H1 (cell line): ENCODE measurements around the gene PTDSS2. TPM values are rescaled to one million over a fixed set of nuclear protein-coding genes. Genes with fewer than 3 reads are reported as not detected.

Experiments
- CTCF ChIA-PET: fragments of 300-600 bp; sonication (Branson Sonifier 250); formaldehyde crosslinking; loops from one replicate; lab custom pipeline; 2021; ENCODE audit not compliant: partially characterized antibody; lab: Charles Lee
- POLR2A ChIA-PET: fragments of 300-600 bp; sonication (Branson Sonifier 250); formaldehyde crosslinking; loops from one replicate; lab custom pipeline; 2021; ENCODE audit warnings: inconsistent platforms; ENCODE audit not compliant: partially characterized antibody; lab: Charles Lee
- DNase-seq, 2 experiments: peaks; one replicate each; pipeline versions ENCODE4 v3.0.0 to v3.0.0-alpha.2; 2010 to 2022; ENCODE audit warnings: low spot score in 2 of 2, low read depth in 1 of 2, mixed read lengths in 1 of 2
- FAIRE-seq: peaks from 2 replicates; lab custom pipeline; 2011; peaks lifted over from hg19 to GRCh38; lab: Jason Lieb, UNC
- H2AFZ ChIP-seq: 2 replicates; pipeline ENCODE4 v1.8.1; 2012; ENCODE audit warnings: low read length, inconsistent platforms
- H2AK5ac ChIP-seq: 2 replicates; pipeline ENCODE4 v1.6.1; 2013; ENCODE audit warnings: low read depth, low read length
- H2BK120ac ChIP-seq: replicated peaks from 2 replicates; pipeline ENCODE3; 2013; ENCODE audit warnings: low read depth, low read length, inconsistent platforms
- H2BK12ac ChIP-seq: 2 replicates; pipeline ENCODE4 v1.6.1; 2013; ENCODE audit warnings: low read depth, low read length
- H2BK15ac ChIP-seq: 2 replicates; pipeline ENCODE4 v1.6.1; 2013; ENCODE audit warnings: low read length
- H2BK20ac ChIP-seq: 2 replicates; pipeline ENCODE4 v1.6.1; 2013; ENCODE audit warnings: low read length
- H2BK5ac ChIP-seq: 2 replicates; pipeline ENCODE4 v1.6.1; 2013; ENCODE audit warnings: low read depth, low read length
- H3K14ac ChIP-seq: 2 replicates; pipeline ENCODE4 v1.6.1; 2013; ENCODE audit warnings: inconsistent platforms; ENCODE audit not compliant: insufficient read length
- H3K18ac ChIP-seq: 2 replicates; pipeline ENCODE4 v1.6.1; 2013; ENCODE audit warnings: low read length; ENCODE audit errors: extremely low read depth
- H3K23ac ChIP-seq: 2 replicates; pipeline ENCODE4 v1.6.1; 2013; ENCODE audit warnings: inconsistent platforms; ENCODE audit not compliant: insufficient read length
- H3K23me2 ChIP-seq: 2 replicates; pipeline ENCODE4 v1.6.1; 2013; ENCODE audit warnings: low read depth, low read length
- H3K27ac ChIP-seq: 2 replicates; pipeline ENCODE4 v1.6.1; 2011; ENCODE audit warnings: low read depth, low read length, inconsistent platforms
- H3K27me3 ChIP-seq, 4 experiments: replicated peaks in 1 of 4; 1 replicate in 1 of 4; 2 replicates in 3 of 4; pipeline versions ENCODE4 v1.6.1 to v1.8.1; 2011 to 2013; ENCODE audit warnings: low read length in 3 of 4, mild to moderate bottlenecking in 3 of 4, inconsistent platforms in 2 of 4, mixed read lengths in 2 of 4, moderate library complexity in 1 of 4; ENCODE audit not compliant: control insufficient read depth in 3 of 4, insufficient read depth in 3 of 4; ENCODE audit errors: extremely low read depth in 1 of 4
- H3K36me3 ChIP-seq, 4 experiments: 2 replicates each; pipeline versions ENCODE4 v1.6.1 to v1.8.1; 2011 to 2013; ENCODE audit warnings: mild to moderate bottlenecking in 4 of 4, low read length in 3 of 4, moderate library complexity in 2 of 4, control low read depth in 1 of 4, inconsistent platforms in 1 of 4; ENCODE audit not compliant: insufficient read depth in 4 of 4, control insufficient read depth in 2 of 4
- H3K4ac ChIP-seq: replicated peaks from 2 replicates; pipeline ENCODE3; 2013; ENCODE audit warnings: low read length, low read depth, mixed read lengths, inconsistent platforms; ENCODE audit not compliant: insufficient read length
- H3K4me1 ChIP-seq, 4 experiments: replicated peaks in 1 of 4; 1 replicate in 1 of 4; 2 replicates in 3 of 4; pipeline versions ENCODE4 v1.6.1 to v1.8.1; 2011 to 2013; ENCODE audit warnings: low read length in 3 of 4, inconsistent platforms in 2 of 4, mixed read lengths in 1 of 4; ENCODE audit not compliant: insufficient read depth in 4 of 4, control insufficient read depth in 3 of 4
- H3K4me2 ChIP-seq, 2 experiments: 2 replicates each; pipeline versions ENCODE4 v1.6.1 to v1.8.1; 2011 to 2013; ENCODE audit warnings: low read depth in 2 of 2, low read length in 2 of 2, control low read depth in 1 of 2, inconsistent platforms in 1 of 2, mild to moderate bottlenecking in 1 of 2; ENCODE audit not compliant: insufficient read depth in 1 of 2
- H3K4me3 ChIP-seq, 4 experiments: fragments of 200-600, 300-600 bp in 1 of 4; sonication (generic), shearing (Covaris generic), sonication (Bioruptor Twin) in 1 of 4; 2 replicates each; pipeline versions ENCODE4 v1.5.1 to v1.8.1; 2011 to 2016; ENCODE audit warnings: low read length in 4 of 4, low read depth in 3 of 4, control low read depth in 2 of 4, inconsistent platforms in 2 of 4, mild to moderate bottlenecking in 2 of 4, mixed read lengths in 1 of 4, moderate library complexity in 1 of 4; ENCODE audit not compliant: insufficient read depth in 2 of 4; ENCODE audit errors: extremely low read depth in 1 of 4
- H3K56ac ChIP-seq: replicated peaks from 2 replicates; pipeline ENCODE3; 2013; ENCODE audit warnings: low read depth, mild to moderate bottlenecking, mixed read lengths, low read length, inconsistent platforms; ENCODE audit not compliant: insufficient read length
- H3K79me1 ChIP-seq: 2 replicates; pipeline ENCODE4 v1.6.1; 2013; ENCODE audit warnings: low read depth, low read length, control low read depth
- H3K79me2 ChIP-seq, 2 experiments: 2 replicates each; pipeline versions ENCODE4 v1.6.1 to v1.8.1; 2012 to 2013; ENCODE audit warnings: low read length in 2 of 2, mild to moderate bottlenecking in 2 of 2, inconsistent platforms in 1 of 2; ENCODE audit not compliant: insufficient read depth in 2 of 2, control insufficient read depth in 1 of 2
- H3K9ac ChIP-seq, 4 experiments: replicated peaks in 1 of 4; 1 replicate in 1 of 4; 2 replicates in 3 of 4; pipeline versions ENCODE4 v1.6.1 to v1.8.1; 2011 to 2013; ENCODE audit warnings: low read depth in 3 of 4, low read length in 3 of 4, control low read depth in 2 of 4, mild to moderate bottlenecking in 2 of 4, moderate library complexity in 2 of 4, inconsistent platforms in 1 of 4; ENCODE audit errors: extremely low read depth in 1 of 4
- H3K9me3 ChIP-seq, 2 experiments: 2 replicates each; pipeline versions ENCODE4 v1.6.1 to v1.8.1; 2012 to 2013; ENCODE audit warnings: mild to moderate bottlenecking in 2 of 2, moderate library complexity in 2 of 2, control low read depth in 1 of 2, inconsistent platforms in 1 of 2, low read depth in 1 of 2, low read length in 1 of 2, mixed read lengths in 1 of 2; ENCODE audit not compliant: insufficient read depth in 2 of 2
- H4K20me1 ChIP-seq, 2 experiments: replicated peaks in 1 of 2; 2 replicates each; pipeline versions ENCODE3 to v1.8.1; 2011 to 2013; ENCODE audit warnings: inconsistent platforms in 2 of 2, low read length in 2 of 2, mild to moderate bottlenecking in 1 of 2; ENCODE audit not compliant: insufficient read depth in 2 of 2, control insufficient read depth in 1 of 2
- H4K5ac ChIP-seq: 2 replicates; pipeline ENCODE4 v1.6.1; 2013; ENCODE audit warnings: low read length, low read depth, mixed read lengths, inconsistent platforms; ENCODE audit not compliant: insufficient read length
- H4K8ac ChIP-seq: 2 replicates; pipeline ENCODE4 v1.8.0; 2013; ENCODE audit warnings: mild to moderate bottlenecking, moderate library complexity, low read length, inconsistent platforms; ENCODE audit not compliant: insufficient read depth; ENCODE audit errors: extremely low read depth
- H4K91ac ChIP-seq: replicated peaks from 2 replicates; pipeline ENCODE3; 2013; ENCODE audit warnings: low read length, mixed read lengths, inconsistent platforms; ENCODE audit not compliant: insufficient read length
- CREB1 ChIP-seq: IDR thresholded peaks from 2 replicates; pipeline ENCODE4 v1.6.1; 2012; ENCODE audit warnings: inconsistent platforms
- EP300 ChIP-seq, 2 experiments: IDR thresholded peaks; 1 replicate in 1 of 2; 2 replicates in 1 of 2; pipeline ENCODE4 v1.6.1; 2011 to 2012; ENCODE audit warnings: low read depth in 2 of 2, low read length in 2 of 2, mild to moderate bottlenecking in 2 of 2, borderline replicate concordance in 1 of 2, inconsistent platforms in 1 of 2, moderate library complexity in 1 of 2
- EZH2 ChIP-seq: fragments of 200-600 bp; sonication (generic); IDR thresholded peaks from 2 replicates; pipeline ENCODE4 v1.7.1; 2012; ENCODE audit warnings: low read depth, mild to moderate bottlenecking, moderate library complexity, low read length, inconsistent platforms; ENCODE audit not compliant: severe bottlenecking
- GTF2F1 ChIP-seq: IDR thresholded peaks from 2 replicates; pipeline ENCODE4 v1.6.1; 2012; ENCODE audit warnings: low read depth, low read length, improper control_type of control experiment, borderline replicate concordance
- HDAC2 ChIP-seq, 2 experiments: fragments of 300-600 bp in 1 of 2; sonication (generic) in 1 of 2; IDR thresholded peaks; 2 replicates each; pipeline ENCODE4 v1.6.1; 2011 to 2012; ENCODE audit warnings: low read depth in 2 of 2, low read length in 2 of 2, mild to moderate bottlenecking in 2 of 2, moderate library complexity in 2 of 2, borderline replicate concordance in 1 of 2, inconsistent platforms in 1 of 2
- KDM1A ChIP-seq: fragments of 200-600, 300-600 bp; sonication (generic); IDR thresholded peaks from 2 replicates; pipeline ENCODE4 v1.7.1; 2016; ENCODE audit warnings: mild to moderate bottlenecking, low read length, borderline replicate concordance
- RBBP5 ChIP-seq: IDR thresholded peaks from 2 replicates; pipeline ENCODE4 v1.7.1; 2012; ENCODE audit warnings: low read depth, mild to moderate bottlenecking, inconsistent platforms, low read length, moderate library complexity, borderline replicate concordance
- RFX5 ChIP-seq: IDR thresholded peaks from 2 replicates; pipeline ENCODE4 v1.6.1; 2011; ENCODE audit warnings: low read depth, low read length, improper control_type of control experiment, borderline replicate concordance
- SAP30 ChIP-seq: fragments of 300-600 bp; sonication (generic); IDR thresholded peaks from 2 replicates; pipeline ENCODE4 v1.7.1; 2012; ENCODE audit warnings: low read length, moderate library complexity, mild to moderate bottlenecking, inconsistent platforms; ENCODE audit not compliant: insufficient read depth, insufficient replicate concordance
- SP4 ChIP-seq: IDR thresholded peaks from 2 replicates; pipeline ENCODE4 v1.6.1; 2012; ENCODE audit warnings: low read length, inconsistent platforms
- SRF ChIP-seq: IDR thresholded peaks from 2 replicates; pipeline ENCODE4 v1.6.1; 2011; ENCODE audit warnings: mild to moderate bottlenecking, low read depth, low read length, moderate library complexity
- TAF7 ChIP-seq: optimal IDR thresholded peaks from 2 replicates; pipeline ENCODE3; 2011; ENCODE audit warnings: low read depth, mild to moderate bottlenecking, inconsistent platforms, low read length, moderate library complexity, borderline replicate concordance
- WGBS, 2 experiments: shearing (Covaris generic) in 1 of 2; methylation state at CpG; one replicate each; pipeline versions ENCODE4 v1.1.6 to v1.1.7; 2013 to 2015; ENCODE audit warnings: low lambda C conversion rate in 2 of 2, mixed read lengths in 2 of 2, inconsistent platforms in 1 of 2, low coverage in 1 of 2, missing lambda C conversion rate in 1 of 2; ENCODE audit not compliant: insufficient replicate concordance in 2 of 2, insufficient coverage in 1 of 2, insufficient read length in 1 of 2; ENCODE audit errors: extremely low coverage in 1 of 2, missing lambda C conversion rate in 1 of 2; 5-methylcytosine and 5-hydroxymethylcytosine counted together
- polyA plus RNA-seq, 7 experiments: library from polyadenylated mRNA; depleted of rRNA in 3 of 7; stranded (reverse) in 5 of 7; unstranded in 2 of 7; fragments of >200 nt in 5 of 7; fragments of 200-250 nt in 2 of 7; gene quantifications; 1 replicate in 5 of 7; 2 replicates in 1 of 7; 4 replicates in 1 of 7; pipeline versions ENCODE4 v1.2.1 to v1.2.3, GENCODE V29; 2011 to 2013; ENCODE audit warnings: missing spikeins in 2 of 7, mixed read lengths in 2 of 7
- total RNA-seq: library from RNA; stranded (reverse); fragmentation: NEBNext Ultra II Directional; extraction: Animal tissue kit (Norgen Biotek cat#: 25700); gene quantifications from 2 replicates; pipeline ENCODE4 v1.2.1, GENCODE V29; 2021
- TF ChIP-seq, protein P1 (sequence below): IDR thresholded peaks from 2 replicates; pipeline ENCODE4 v1.6.1; 2011; ENCODE audit warnings: low read depth, mild to moderate bottlenecking, low read length; ENCODE audit not compliant: insufficient read depth

PTDSS2 gene
- total and polyA plus RNA-seq, 2 of the 8 experiments (the other 6 are each of a cell fraction or from before 2014, with no cell fraction given) = 48.7 to 68.2 TPM

DNA sequence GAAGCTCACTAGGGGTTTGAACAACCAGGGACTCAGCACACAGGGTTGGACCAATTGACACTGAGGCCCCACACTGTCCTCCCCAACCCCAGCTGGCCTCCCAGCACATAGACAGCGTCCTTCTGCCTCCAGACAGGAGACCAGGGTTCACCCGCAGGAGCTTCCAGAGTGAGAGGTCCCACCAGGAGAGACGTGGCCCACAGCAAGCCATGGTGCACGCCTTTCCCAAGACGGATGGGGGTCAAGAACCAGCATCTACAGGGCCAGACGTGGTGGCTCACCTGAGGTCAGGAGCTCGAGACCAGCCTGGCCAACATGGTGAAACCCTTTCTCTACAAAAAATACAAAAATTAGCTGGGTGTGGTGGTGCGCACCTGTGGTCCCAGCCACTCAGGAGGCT lies 23.2 kb upstream of the PTDSS2 start:
- no peak overlapping the region for H3K23ac ChIP-seq
- H3K79me2 ChIP-seq = no peaks in the 10 kb centered on the region
- no peaks in the 10 kb centered on the region for H3K23me2 ChIP-seq
- H2BK12ac ChIP-seq = no peak overlapping the region
- ChIA-PET POLR2A (interaction anchor here (1.3 to 3.7 kb wide), 4 partner anchors 11 to 24 kb away, joined by 4 to 23 read pairs (median 5); partner anchors contain the start of genes PTDSS2 and SIGIRR), CTCF (interaction anchor here (0.7 to 1.9 kb wide), 3 partner anchors 12 to 22 kb away, joined by 3 to 6 read pairs (median 3); partner anchors contain the start of gene SIGIRR)
- H4K20me1 ChIP-seq = no peaks in the 10 kb centered on the region
- no peak overlapping the region for H2BK20ac ChIP-seq
- no peak overlapping the region for H4K91ac ChIP-seq
- H3K79me1 ChIP-seq = no peaks in the 10 kb centered on the region
- no peak overlapping the region for H3K18ac ChIP-seq
- H3K56ac ChIP-seq = no peak overlapping the region
- no peak overlapping the region for H2BK15ac ChIP-seq
- no peaks in the 10 kb centered on the region for H3K9me3 ChIP-seq
- DNase-seq (no peak), FAIRE-seq (no peak)
- H3K27ac ChIP-seq = no peak overlapping the region
- no peak overlapping the region for H3K4me3 ChIP-seq
- no peaks in the 10 kb centered on the region; a peak in 1 of 7 replicates for H3K4me1 ChIP-seq
- H3K9ac ChIP-seq = no peak overlapping the region
- no peaks in the 10 kb centered on the region for H3K27me3 ChIP-seq
- no peaks in the 10 kb centered on the region for H3K36me3 ChIP-seq
- H2AK5ac ChIP-seq = no peak overlapping the region
- no peak overlapping the region for H4K5ac ChIP-seq
- H3K14ac ChIP-seq = no peak overlapping the region
- no peak overlapping the region for H3K4ac ChIP-seq
- no peak overlapping the region for H3K4me2 ChIP-seq
- H4K8ac ChIP-seq = no peak overlapping the region
- no peak overlapping the region for H2BK120ac ChIP-seq
- H2AFZ ChIP-seq = no peak overlapping the region
- whole genome bisulfite sequencing, 2 experiments = 94% methylated on average over 8 of the region's 8 CpGs; no CpG with 5 or more reads in 1 of the 2 experiments
- H2BK5ac ChIP-seq = no peak overlapping the region
- TF ChIP-seq RFX5 (no peak), HDAC2 (IDR thresholded peaks at IDR 0.05; ENCODE audit: borderline replicate concordance in 1 of 2, low read depth in 2 of 2, low read length in 2 of 2) (no peak), TAF7 (no peak), SRF (no peak), SAP30 (no peak), KDM1A (no peak), EZH2 (no peak), SP4 (no peak), GTF2F1 (no peak), EP300 (IDR thresholded peaks at IDR 0.05; ENCODE audit: borderline replicate concordance in 1 of 2, low read depth in 2 of 2, low read length in 2 of 2) (no peak), RBBP5 (no peak), CREB1 (no peak)
- TF ChIP-seq, protein P1, sequence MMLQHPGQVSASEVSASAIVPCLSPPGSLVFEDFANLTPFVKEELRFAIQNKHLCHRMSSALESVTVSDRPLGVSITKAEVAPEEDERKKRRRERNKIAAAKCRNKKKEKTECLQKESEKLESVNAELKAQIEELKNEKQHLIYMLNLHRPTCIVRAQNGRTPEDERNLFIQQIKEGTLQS = no peak
